GM19397 (cell line): ENCODE data around the gene SMAD1.
"Not testable (repeated sequence)": the region's sequence is repeated elsewhere in the genome, so short reads cannot be mapped to it uniquely, and the experiment has no call there.

Experiments
- ATAC-seq: cut with Tn5 transposase; IDR thresholded peaks from one replicate; pipeline ENCODE4 v1.9.1; 2021; ENCODE audit warnings: mild to moderate bottlenecking, moderate library complexity; ENCODE audit not compliant: unreplicated experiment

Gene SMAD1

DNA sequence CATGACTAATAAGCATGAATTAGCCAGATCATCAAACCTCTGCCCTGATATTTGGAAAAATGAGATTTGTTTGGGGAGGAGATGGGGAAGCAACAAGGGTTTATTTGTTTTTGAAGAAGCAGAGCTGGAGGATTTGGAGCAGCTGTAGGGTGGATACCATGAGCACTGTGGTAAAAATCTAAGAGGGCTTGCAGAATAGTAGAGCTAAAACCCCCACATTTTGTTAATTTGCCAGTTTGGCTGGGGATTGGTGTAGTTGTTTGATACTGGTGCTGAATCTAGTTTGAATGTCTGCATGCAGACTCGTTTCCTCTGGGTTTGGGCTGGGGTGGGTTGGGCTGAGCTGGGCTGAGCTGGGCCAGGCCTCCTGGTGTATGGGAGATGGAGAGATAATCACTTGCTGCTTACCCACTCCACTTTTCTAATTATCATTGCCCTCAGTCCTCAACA lies 43.7 kb downstream of the SMAD1 start:
- ATAC-seq = no peak

DNA sequence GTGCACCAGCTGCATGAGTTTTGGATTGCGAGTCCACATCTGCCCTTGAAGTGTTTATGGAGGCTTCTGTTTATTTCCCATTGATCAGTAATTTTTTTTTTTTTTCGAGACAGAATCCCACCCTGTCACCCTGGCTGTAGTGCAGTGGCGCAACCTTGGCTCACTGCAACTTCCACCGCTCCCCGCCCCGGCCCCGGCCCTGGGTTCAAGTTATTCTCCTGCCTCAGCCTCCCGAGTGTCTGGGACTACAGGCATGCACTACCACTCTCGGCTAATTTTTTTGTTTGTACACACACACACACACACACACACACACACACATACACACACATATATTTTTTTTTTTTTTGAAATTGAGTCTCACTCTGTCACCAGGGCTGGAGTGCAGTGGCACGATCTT lies 46.1 kb downstream of the SMAD1 start:
- ATAC-seq = no peak

DNA sequence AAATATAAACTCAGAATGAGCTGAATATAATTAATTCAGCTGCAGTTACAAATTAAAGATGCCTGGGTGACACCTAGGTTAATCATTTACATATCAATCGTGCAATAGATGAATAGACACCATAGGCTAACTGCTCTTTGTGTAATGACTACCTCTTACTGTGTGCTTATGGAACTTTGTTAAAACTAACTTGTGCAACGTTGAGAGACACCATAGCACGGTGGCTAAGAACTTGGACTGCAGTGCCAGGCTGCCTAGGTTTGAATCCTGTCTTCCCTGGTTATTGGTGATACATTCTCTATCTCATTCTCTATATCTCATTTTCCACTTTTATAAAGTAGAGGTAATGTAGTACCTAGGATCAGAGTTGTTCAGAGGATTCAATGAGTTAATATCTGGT lies 46.9 kb downstream of the SMAD1 start:
- no peak for ATAC-seq

DNA sequence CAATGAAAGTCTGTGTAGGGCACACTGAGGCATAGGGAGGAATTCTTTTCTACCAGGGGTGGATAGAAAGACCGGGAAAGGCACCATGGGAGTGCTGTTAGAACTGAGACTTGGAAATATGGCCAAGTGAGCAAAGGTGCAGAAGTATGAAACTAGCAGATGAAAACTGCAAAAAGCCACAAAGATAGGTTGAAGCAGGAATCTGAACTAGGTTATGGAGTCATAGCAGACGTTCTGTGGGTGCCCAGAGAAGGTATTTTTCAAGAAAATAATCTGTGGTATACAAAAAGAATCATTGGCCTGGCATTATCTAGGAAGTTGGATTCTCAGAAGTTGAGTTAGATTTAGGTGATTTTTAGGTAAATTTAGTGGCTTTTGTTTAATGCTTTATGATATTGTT lies 48.5 kb downstream of the SMAD1 start:
- ATAC-seq = no peak

GRCh38 chr4:145530662-145531061 lies 49.0 kb downstream of the SMAD1 start:
- ATAC-seq = no peak

GRCh38 chr4:145531223-145531622 lies 49.6 kb downstream of the SMAD1 start:
- no peak for ATAC-seq

- ATAC-seq = no peak
These were observed 50.2 kb downstream of the SMAD1 start for GRCh38 chr4:145531859-145532258.

DNA sequence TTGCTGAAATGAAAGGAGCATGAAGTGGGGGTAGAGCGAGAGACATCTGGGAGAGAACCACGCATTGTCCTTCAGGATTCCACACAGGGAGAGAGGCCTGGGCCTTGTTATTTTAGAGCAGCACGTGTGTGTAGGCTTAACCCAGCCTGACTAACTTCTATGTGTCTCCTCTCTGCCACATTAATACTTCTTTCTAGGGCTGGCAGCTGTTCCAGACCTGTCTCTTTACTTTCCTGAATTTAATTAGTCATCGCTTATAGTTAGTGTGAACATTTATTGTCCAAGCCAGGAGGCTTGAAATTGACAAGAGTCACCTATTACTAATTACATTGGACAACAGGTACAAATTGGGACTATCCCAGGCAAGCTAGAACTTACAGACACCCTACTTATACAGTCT lies 51.3 kb downstream of the SMAD1 start:
- no peak for ATAC-seq

- ATAC-seq = not testable (repeated sequence)
These were observed 51.8 kb downstream of the SMAD1 start for GRCh38 chr4:145533415-145533814.

DNA sequence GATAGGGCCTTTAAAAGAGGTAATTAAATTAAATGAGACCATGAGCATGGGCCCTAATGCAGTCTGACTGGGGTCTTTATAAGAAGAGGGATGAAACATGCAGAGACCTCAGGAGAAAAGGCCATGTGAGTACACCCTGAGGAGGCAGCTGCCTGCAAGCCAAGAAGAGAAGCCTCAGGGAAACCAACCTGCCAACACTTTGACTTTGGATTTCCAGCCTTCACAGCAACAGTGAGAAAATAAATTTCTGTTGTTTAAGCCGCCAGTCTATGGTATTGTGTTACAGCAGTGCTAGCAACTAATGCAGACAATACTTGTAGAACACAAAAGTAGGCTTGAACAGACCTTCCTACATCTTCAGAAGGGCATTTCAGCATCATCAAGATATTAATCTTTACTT lies 52.3 kb downstream of the SMAD1 start:
- no peak for ATAC-seq

- no peak for ATAC-seq
These were observed 53.5 kb downstream of the SMAD1 start for GRCh38 chr4:145535202-145535601.

- no peak for ATAC-seq
These were observed 54.4 kb downstream of the SMAD1 start for GRCh38 chr4:145536044-145536443.

DNA sequence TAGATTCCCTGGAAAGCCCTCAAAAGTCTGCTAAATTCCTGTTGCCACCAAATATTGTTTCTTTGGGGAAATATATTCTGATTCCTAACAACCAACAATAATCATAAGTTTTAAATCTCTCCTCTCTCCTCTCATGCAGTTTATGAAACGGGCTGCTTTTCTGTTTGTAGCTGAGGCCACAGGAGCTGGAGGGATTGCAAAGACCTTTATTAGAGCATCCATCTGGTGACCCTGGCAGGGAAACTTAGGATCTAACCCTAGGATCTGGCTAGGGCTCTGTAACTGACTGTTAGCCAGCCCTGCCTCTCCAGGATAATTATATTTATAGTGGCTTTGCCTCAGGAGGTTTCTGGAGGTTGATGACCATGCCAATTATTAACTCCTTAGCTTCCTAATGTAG lies 56.9 kb downstream of the SMAD1 start:
- ATAC-seq = no peak

DNA sequence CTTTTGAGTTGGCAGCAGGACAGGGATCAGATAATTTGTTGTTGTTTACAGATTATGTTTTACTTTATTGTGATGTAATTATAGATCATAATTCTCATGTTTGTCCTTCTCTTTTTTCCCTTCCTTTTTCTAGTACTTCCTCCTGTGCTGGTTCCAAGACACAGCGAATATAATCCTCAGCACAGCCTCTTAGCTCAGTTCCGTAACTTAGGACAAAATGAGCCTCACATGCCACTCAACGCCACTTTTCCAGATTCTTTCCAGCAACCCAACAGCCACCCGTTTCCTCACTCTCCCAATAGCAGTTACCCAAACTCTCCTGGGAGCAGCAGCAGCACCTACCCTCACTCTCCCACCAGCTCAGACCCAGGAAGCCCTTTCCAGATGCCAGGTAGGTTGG lies 58.0 kb downstream of the SMAD1 start:
- no peak for ATAC-seq

DNA sequence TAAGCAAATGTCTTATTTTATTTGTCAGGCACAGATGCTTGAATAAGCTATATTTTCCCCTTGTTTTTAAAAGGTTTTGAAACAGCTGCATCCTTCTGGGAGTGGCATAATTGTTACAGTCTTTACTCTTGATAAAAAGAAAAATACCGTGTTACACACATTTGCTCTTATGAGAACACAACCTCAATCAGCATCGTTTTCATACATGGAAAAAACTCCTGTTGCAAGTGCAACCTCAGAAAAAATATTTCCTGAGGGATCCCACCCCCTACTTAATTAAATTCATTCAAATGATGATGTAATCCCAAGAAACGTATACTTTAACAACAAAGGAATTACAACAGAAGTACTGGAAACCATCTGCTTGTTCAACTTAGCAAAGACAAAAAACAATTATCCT lies 58.6 kb downstream of the SMAD1 start:
- ATAC-seq = no peak

DNA sequence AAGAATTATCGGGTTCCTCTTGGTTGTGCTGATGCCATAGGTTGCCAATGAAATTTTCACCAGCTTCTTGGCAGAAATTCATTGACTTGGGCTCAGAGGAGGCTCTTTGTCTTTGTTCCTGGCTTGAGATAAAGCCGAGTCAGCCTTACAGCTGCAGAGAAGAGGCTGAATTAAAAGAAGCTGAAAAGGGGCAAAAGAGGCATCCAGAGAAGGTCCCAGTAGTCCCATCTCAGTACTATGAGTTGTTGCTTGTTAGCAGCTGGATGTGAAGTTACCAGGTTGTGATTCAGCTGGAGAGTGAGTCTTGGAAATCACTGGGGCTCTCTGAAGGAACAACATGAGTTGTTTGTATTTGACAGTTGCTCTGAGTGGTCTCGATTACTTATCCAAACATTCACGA lies 59.7 kb downstream of the SMAD1 start:
- ATAC-seq = no peak

DNA sequence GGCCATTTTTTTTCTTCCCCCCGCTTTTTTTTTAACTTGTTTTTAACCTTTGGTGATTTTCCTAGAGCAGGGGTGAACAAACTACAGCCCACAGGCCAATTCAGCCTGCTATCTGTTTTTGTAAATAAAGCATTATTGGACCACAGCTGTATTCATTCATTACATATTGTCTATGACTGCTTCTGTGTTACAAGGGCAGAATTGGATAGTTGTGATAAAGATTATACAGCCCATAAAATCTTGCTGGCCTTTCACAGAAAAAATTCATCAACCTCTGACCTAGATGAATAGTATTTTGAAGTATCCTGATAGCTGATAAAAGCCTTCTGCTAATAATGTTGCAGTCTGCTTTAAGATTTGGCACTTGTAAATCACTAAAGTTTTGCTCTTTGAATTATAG lies 63.4 kb downstream of the SMAD1 start:
- ATAC-seq = no peak

GRCh38 chr4:145545538-145546174 lies 64.0 kb downstream of the SMAD1 start:
- no peak for ATAC-seq

GRCh38 chr4:145546175-145546915 lies 64.7 kb downstream of the SMAD1 start:
- no peak for ATAC-seq

DNA sequence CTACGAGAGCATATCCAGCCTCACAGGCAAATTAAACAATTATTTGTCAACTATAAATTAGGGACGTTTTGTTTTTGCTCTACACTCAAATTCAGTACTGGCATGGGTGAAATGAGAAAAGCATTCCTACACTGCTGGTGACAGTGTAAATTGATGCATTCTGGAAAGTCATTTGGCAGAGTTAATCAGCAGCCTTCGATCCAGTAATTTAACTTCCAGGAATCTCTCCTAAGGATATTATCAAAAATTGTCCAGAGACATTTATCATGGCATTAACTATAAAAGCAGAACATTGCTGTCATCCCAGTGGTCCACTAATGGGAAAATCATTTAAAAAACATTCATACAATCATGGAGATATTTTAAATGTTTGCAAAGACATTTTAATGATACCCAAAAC lies 70.0 kb downstream of the SMAD1 start:
- ATAC-seq = no peak

DNA sequence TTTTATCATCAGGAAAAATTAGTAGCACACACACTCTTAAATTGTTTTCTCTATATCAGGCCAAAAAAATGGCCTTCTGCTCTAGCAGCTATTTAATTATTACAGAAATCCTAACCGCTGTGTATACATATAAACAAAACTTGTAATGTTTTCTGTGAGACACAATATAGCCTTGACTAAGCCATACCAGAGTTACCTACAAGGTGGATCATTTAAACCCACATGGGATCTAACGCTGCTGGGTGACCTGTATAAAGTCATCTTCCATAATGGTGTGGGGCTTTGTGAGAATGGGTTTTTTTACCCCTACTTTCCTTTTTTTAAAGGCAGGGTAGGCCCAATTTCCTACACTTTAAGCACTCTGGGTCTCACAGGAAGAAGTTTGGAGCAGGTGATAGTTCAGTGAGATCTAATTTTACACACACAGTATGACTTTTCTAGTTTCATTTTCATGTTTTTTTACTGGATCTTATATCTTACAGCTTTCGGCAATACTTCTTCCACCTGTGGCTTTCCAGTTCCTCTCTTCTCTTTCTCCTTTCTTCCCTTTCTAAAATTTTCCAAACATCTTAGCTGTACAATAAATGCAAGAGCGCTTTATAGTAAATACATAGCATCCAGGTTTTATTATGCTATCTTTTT lies 70.6 kb downstream of the SMAD1 start:
- ATAC-seq = peak; percentile 77

GRCh38 chr4:145553375-145553774 lies 71.7 kb downstream of the SMAD1 start:
- ATAC-seq = no peak
